ENCODE results near the gene HHATL.

DNA sequence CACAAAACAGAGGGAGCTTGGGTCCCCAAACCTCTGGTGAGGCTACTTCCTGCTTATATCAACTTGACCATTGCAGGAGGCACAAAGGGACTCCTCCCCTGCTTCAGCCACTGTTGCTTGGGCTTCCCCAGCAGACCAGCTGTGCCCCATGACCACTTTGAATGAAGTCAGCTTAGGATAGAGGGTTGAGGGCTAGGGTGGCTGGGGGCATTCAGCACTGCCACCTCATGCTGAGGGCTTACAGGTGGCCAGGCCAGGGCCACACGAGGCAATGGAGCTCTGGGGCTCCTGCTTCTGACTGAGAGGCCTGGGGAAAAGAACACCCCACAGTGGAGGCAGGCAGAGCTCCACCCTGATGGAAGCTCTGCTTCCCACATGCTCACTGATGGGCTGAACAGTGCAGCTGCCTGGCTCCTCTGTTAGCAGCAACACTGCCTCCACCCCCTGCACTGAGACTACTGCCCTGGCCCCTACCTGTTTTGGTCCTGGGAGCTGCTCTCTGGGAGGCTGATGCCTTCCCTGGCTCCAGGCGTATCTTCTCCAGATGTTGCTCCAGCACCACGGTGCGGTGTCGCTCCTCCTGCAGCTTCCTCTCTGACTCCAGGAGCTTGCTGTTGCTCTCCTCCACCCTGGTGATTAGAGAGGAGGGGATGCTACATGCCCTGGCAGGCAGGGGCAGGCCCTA lies 10.2 kb upstream of the HHATL start:
- TF ChIP-seq POLR2A (IDR thresholded peaks at IDR 0.05), result no peak
- TF ChIP-seq, protein P1, sequence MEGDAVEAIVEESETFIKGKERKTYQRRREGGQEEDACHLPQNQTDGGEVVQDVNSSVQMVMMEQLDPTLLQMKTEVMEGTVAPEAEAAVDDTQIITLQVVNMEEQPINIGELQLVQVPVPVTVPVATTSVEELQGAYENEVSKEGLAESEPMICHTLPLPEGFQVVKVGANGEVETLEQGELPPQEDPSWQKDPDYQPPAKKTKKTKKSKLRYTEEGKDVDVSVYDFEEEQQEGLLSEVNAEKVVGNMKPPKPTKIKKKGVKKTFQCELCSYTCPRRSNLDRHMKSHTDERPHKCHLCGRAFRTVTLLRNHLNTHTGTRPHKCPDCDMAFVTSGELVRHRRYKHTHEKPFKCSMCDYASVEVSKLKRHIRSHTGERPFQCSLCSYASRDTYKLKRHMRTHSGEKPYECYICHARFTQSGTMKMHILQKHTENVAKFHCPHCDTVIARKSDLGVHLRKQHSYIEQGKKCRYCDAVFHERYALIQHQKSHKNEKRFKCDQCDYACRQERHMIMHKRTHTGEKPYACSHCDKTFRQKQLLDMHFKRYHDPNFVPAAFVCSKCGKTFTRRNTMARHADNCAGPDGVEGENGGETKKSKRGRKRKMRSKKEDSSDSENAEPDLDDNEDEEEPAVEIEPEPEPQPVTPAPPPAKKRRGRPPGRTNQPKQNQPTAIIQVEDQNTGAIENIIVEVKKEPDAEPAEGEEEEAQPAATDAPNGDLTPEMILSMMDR (IDR thresholded peaks at IDR 0.05), result no peak
